NCI-H2107 treated with DMSO at 0.1 percent for 48 hours (cell line): ENCODE data around the gene EBNA1BP2.
A peak's percentile ranks its signal among the peaks of the same experiment; 100 is the strongest.
"Not testable (repeated sequence)": the region's sequence is repeated elsewhere in the genome, so short reads cannot be mapped to it uniquely, and the experiment has no call there.

Experiments used
- DNase-seq: peaks from one replicate; lab custom pipeline; 2025; ENCODE audit not compliant: unreplicated experiment; lab: John Stamatoyannopoulos, UW

EBNA1BP2 gene, protein sequence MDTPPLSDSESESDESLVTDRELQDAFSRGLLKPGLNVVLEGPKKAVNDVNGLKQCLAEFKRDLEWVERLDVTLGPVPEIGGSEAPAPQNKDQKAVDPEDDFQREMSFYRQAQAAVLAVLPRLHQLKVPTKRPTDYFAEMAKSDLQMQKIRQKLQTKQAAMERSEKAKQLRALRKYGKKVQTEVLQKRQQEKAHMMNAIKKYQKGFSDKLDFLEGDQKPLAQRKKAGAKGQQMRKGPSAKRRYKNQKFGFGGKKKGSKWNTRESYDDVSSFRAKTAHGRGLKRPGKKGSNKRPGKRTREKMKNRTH

DNA sequence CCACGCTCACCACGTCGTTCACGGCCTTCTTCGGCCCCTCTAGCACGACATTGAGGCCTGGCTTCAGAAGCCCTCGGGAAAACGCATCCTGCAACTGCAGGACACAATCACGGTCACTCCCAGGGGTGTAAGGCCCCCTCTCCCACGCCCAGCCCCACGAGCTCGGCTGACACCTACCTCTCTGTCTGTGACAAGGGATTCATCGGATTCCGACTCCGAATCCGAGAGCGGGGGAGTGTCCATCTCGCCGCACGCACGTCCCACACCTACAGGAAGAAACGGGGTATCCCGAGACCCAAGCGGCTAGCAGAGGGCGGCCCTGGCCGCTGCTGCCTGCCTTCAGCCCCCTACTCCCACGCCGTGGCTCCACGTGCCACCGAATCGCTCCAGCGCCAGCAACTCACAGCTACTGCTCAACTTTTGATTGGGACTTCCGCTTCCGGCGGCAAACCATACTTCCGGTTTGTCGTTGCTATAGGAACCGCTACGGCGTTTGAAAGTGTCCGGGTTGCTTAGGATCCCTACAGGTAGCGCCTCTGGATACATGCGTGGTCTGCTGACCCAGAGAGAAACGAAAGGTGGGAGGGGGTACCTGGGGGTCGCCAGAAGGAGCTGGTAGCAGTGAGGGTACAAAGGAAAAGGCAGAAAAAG is at the start of gene EBNA1BP2, which contains the start of gene CFAP57:
EBNA1BP2 (minus strand) TSS at position 415 of the 651 bp plus-strand sequence; CDS start at position 243, 172 bp downstream.
CFAP57 (plus strand) TSS at position 455 of the 651 bp plus-strand sequence. CDS start 424 bp downstream, outside the sequence.
- peak; percentile 80 for DNase-seq

DNA sequence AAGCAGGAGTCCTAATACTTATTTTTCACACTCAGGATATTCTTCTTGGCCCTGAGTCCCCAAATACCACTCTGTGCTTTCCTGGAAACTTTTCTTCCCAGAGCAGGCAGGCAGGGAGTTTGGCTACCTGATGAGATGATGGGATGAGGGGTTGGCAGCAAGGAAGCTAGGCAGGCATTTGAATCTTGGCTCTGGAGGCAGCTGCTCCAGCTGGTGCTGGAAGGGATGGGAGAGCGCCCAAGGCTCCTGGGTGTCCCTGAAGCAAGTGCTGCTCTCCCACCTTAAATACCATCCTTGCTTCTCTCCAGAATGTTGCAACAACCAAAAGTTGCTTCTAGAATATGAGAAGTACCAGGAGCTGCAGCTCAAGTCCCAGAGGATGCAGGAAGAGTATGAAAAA is 49.7 kb upstream of the EBNA1BP2 start:
- DNase-seq: no peak

DNA sequence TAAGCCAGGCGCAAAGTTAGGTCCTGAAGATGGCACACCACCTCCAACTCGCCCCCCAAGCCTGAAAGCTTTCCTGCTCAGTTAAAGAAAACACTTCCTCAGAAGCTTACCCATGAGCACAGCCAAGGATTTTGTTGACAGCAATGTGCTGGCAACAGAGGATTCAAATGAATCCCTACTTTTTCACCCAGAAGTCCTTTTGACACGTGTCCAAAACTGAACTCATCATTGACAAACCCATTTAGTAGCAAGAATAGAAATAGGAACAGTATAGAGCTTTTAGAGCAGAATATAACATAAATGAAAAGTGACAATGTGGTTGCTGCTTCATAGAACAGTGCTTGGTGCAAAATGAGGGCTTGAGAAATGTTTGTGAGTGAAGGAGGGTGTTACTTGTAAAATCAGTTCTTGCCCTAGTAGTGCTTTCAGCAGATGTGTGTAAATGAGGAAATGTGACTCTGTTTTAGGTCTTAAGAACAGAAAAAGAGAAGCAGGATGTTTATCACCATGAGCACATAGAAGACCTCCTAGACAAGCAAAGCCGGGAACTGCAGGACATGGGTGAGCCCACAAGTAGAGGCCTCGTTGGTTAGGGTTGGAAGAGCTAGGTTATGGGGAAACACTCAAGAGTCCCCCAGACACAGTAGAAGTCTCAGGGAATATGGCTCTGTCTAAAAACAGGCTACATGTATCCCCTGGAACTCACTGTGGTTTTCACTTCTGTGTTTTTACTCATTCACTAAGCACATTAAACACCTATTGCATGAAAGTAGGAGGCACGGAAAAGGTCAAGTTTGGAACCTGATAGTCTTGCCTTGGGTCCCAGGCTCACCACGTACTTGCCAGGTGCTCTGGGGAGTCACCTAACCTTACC is 49.1 kb upstream of the EBNA1BP2 start:
- no peak for DNase-seq

DNA sequence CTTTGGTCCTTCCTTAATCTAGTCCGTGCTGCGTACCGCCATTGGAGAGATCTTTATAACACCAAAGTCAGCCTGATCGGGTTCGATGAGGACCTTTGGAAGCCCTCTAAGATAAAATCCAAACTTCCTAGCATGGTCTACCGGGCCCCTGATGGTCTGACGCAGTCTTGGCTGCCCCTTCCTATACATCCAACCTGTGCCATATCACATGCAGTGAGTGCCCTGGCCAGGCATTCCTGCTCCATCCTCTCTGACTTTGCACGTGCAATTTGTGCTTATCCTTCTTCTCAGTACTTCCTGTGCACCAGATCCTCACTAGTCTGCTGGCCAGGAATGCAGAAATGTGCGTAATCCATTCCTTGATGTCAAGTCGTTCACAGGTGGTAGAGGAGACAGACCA is 45.7 kb upstream of the EBNA1BP2 start:
- no peak for DNase-seq

DNA sequence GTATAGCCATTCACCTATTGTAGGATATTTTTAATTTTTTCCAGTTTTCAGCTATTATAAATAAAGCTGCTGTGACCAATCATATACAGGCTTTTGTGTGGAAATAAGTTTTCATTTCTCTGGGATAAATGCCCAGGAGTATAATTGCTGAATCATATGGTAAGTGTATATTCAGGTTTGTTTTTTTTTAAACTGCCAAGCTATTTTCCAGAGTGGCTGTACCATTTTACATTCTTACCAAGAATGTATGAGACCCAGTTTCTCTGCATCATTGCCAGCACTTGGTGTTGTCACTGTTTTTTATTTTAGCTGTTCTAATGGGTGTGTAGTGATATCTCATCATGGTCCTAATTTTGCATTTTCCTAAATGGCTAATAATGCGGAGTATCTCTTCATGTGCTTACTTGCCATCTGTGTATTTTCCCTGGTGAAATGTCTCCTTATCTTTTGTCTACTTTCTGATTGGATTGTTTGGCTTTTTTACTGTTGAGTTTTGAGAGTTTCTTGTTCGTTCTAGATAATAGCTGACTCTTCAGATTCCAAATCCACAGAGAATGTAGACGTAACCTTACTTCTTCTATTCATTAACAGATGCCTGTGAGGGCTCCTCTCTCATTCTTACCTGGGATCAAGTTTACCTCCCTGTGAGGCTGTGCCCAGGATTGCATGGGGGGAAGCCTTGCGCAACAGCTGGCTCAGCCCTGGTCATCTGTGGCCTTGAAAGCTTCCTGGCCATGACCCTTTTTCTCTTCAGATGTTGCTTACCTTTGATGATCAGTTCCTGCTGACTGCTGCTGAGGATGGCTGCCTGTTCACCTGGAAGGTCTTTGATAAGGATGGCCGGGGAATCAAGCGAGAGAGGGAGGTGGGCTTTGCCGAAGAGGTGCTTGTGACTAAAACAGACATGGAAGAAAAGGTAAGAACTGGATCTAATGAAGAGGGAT is 42.7 kb upstream of the EBNA1BP2 start:
- DNase-seq: no peak

DNA sequence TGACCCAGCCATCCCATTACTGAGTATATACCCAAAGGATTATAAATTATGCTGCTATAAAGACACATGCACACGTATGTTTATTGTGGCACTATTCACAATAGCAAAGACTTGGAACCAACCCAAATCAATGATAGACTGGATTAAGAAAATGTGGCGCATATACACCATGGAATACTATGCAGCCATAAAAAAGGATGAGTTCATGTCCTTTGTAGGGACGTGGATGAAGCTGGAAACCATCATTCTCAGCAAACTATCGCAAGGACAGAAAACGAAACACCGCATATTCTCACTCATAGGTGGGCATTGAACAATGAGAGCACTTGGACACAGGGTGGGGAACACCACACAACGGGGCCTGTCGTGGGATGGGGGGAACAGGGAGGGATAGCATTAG is 36.2 kb upstream of the EBNA1BP2 start:
- DNase-seq: not testable (repeated sequence)

DNA sequence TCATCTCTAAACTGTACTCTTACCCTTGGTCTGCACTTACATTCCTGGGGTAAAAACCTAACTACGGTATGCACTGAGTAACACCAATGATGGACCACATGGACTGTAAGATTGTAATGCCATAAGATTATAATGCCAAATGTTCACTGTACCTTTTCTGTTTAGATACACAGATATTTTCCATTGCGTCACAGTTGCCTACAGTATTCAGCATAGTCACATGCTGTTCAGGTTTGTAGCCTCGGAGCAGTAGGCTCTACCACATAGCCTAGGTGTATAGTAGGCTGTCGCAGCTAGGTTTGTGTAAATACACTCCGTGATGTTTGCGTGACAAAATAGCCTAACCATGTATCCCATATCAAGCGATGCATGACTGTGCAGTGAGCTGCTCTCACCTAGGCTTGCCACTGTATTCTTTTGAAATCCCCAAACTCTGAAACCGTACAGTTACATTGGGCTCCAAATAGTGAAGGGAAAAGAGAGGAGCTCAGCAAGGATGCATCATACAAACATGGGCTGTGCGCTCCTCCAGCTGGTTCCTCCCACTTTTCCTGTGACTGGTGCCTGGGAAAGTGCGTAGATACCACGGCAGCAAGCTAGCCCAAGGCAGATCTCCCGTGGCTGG is 35.3 kb upstream of the EBNA1BP2 start:
- DNase-seq: no peak

DNA sequence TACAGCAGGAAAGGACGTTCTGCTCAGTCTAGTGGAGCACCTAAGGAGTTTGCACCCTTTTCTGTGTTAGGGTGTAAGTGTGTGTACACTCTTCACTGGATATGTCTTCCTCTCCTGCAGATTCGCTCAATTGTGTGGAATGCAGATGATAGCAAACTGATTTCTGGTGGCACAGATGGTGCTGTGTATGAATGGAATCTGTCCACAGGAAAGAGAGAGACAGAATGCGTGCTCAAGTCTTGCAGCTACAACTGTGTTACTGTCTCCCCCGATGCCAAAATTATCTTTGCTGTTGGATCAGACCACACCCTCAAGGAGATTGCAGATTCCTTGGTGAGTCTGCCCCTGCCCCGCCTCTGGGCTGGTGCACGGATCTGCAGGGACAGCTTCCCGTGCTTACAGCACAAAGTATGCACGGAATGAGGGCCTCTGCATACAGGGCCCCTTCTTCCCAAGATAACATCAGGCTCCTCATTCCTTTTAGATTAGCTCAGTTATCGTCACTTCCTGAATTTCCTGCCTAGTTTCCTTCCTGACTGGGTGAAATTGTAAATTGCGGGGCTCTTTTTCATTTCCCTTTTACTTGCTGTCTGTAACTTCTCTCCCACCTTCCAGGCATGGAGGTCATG is 34.6 kb upstream of the EBNA1BP2 start:
- DNase-seq: no peak

DNA sequence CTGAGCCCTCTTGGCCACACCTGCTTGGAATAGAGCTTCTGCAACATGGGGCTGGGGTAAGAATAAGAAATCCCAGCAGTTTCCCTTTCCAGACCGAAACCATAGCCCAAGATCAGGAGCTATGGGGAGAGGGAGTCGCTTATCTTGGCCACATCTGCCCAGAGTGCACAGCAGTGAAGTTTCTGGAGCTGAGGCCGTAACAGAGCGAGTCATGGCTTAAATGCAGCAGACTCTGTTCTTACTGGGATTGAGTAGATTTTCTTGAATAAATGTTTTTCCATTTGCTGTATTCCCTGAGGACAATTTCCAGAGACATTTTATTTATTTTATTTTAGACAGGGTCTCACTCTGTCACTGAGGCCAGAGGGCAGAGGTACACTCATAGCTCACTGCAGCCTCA is 33.6 kb upstream of the EBNA1BP2 start:
- no peak for DNase-seq

DNA sequence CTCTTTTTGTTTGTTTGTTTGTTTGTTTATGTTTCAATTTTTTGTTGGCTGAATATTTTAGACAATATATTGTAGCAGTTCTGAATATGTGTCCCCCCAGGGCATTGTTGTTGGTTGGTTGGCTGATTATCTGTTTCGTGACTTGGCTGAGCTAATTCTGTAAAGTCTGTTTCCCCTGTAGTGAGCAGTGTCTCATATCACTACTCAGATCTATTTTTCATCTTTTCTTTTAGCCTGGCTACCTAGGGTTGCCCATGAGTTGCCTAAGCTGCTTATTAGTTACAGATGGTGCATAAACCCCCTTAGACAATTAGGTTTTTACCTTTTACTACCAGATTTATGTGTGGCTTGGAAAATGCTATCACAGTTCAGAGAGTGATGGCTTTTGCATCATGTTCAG is 32.3 kb upstream of the EBNA1BP2 start:
- DNase-seq: no peak

DNA sequence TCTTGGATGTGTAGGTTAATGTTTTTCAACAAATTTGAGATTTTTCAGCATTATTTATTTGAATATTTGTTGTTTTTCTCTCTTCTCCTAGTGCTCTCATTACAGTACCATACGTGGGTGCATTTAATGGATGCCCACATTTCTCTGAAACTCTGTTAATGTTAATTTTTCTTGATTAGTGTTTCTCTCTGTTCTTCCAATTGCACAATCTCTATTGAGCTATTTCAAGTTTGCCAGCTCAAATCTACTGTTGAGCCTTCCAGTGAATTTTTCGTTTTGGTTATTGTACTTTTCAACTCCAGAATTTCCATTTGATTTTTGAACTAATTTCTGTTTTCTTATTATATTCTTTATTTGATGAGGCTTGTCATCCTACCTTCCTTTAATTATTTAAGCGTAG is 31.8 kb upstream of the EBNA1BP2 start:
- DNase-seq: no peak

DNA sequence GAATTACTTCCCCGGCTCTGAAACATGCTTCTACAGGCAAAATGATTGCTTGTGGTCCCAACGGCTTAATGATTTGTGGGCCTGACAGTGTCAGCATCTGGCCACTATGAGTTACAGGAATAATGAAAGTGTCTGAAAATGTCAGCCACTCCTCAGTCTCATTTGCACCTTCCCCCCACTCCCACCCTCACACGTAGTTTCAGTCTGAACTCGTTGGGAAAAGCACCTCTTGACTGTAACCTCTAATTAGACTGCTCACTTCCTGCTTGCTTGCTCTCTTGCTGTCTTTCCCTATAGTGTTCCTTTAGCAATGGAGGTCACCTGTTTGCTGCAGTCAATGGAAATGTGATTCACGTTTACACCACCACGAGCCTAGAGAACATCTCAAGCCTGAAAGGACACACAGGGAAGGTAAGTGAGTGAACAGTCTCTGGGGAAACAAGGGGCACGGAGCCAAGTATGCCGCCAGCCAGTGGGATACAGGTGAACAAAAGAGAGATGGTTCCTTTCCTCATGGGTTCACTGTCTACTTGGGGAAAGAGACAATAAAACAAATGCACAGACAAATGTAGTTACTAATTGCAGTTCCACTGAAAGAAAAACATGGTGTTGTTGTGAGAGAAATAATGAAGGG is 27.1 kb upstream of the EBNA1BP2 start:
- DNase-seq: peak; percentile 98

DNA sequence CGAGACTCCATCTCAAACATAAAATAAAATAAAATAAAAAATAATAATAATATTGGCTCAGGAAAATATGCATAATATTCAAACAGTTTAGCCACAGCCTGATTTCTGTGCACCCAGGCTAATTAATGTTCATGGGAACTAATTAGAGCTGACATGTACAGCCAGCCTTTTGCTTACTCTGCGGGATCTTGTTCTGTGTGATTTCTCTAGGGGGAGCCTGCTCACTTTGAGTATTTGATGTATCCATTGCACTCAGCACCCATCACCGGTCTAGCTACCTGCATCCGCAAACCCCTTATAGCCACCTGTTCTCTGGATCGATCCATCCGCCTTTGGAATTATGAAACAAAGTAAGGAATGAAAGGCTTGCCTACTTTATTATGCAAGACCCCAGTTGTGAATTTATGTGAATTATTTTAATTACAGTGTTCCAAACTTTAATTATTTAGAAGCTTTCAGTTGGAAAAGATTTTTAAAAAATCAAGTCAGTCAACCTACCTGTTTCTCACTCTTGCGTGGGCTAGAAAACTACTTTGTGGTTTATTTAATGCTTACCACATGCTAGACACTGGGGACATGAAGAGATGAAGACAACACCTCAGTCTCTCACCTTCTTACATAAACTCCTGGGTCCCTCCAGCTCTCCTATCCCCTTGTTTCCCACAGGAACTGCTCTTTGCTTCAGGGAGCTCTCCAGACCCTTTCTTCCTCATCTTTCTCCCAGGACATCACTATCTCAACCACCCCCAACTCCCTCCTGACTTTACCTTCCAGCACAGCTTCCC is 25.4 kb upstream of the EBNA1BP2 start:
- DNase-seq: peak; percentile 24

DNA sequence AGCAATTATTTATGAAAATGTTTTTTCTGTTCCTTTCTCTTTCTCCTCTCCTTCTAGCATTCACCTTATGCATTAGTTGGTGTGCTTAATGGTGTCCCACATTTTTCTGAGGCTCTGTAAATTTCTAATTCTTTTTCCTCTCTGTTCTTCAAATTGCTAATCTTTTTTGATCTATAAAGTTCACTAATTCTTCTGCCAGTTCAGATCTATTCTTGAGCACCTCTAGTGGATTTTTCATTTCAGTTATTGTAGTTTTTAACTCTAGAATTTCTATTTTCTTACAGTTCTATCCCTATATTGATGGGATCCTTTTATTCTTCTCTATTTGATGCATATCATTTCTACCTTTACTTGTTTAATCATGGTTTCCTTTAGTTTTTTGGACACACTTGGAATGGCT is 22.4 kb upstream of the EBNA1BP2 start:
- no peak for DNase-seq

DNA sequence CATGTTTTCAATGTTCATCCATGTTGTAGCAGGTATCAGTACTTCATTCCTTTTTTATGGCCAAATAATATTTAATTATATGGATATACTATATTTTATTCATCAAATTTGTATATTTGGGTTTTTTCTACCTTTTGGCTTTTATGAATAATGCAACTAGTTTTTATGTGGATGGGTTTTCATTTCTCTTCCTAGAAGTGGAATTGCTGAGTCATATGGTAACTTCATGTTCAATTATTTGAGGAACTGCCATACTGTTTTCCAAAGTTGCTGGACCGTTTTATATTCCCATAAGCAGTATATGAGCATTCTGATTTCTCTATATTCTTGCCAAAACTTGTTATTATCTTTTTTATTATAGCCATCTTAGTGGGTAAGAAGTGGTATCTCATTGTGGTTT is 16.0 kb upstream of the EBNA1BP2 start:
- no peak for DNase-seq

DNA sequence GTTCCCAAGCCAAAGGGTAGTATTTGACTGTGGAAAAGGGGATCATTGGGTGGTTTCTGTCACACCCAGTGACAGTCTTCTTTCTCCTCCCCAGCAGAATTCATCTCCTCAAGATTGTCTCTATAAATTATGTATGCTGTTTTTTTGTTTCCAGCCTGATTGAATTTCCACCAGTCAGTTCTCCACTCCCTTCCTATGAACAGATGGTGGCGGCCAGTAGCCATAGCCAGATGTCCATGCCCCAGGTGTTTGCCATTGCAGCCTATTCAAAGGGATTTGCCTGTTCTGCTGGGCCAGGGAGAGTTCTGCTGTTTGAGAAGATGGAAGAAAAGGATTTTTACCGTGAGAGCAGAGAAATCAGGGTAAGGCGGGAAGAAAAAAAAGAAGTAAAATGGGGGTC is 12.9 kb upstream of the EBNA1BP2 start:
- no peak for DNase-seq

DNA sequence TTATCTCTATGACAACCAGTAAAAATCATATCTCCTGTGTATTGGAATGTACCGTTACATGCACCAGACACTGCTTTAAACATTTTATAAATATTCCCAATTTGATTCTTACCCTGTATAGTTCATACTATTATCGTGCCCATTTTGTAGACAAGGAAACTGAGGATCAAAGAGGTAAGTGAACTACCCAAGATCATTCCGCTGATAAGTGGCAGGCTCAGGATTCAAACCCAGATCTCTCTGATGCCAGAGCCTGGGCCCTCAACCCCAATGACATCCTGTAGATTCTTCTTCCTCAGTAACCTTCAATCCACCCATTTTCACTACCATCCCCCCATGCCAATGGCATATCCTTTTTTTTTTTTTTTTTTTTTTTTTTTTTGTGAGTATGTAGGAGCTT is 12.3 kb upstream of the EBNA1BP2 start:
- DNase-seq: no peak

DNA sequence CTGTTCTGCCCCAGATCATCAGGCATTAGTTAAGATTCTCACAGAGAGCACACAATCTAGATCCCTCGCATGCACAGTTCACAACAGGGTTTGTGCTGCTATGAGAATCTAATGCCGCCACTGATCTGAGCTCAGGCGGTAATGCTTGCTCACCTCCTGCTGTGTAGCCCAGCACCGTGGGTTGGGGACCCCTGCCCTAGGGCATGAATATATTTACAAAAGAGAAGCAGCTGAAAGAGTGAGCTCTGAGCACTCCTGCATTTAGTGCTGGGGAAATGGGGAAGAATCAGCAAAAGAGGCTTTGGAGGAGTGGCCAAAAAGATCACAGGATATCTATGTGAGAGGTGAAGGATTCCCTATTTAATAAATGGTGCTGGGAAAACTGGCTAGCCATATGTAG is 5.6 kb upstream of the EBNA1BP2 start:
- no peak for DNase-seq
